AG08396 (cell line): Measurements from ENCODE around the gene PKP3.
"Not testable (repeated sequence)": the region's sequence is repeated elsewhere in the genome, so short reads cannot be mapped to it uniquely, and the experiment has no call there.

ENCODE experiments used
- DNase-seq: peaks from one replicate; pipeline ENCODE4 v3.0.0; 2012; ENCODE audit warnings: low spot score, mixed read lengths

The PKP3 gene

DNA sequence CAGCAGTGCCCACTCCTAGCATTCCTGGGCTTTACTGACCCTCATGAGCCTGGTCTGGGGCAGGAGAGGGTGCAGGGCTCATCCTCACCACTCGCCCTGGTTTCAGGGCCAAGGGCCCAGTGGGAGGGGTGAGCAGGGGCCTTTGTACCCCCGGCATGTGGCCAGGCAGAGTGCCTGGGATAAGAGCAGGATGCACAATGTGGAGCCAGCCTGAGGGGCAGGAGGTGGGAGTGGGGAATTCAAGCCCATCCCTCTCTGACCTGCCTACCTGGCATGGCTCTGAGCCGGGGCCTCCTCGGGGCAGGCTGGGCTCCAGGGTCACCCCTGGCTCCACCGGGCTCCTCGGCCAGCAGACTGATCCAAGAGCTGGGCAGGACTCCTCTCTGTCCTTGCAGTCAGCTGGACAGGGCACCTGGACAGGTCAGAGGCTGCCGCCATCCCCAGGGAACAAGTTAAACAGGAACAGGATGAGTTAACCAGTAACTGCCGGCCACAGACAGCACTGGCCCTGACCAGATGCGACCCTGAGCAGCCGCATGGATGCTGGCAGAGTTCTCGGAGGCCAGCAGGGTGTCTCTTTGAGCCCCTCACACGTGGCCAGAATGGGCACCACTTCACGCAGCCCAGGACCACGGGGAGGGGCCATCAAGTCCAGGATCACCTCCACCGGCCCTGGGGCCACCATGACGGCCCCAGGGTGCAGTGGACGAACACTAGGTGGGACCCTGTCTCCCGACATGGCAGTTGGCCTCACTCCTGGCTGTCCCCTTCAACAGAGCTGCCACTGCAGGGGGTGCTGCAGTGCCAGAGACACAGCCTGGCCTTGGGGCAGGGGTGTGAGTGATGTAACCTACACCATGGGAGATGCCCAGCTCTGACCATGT, 15.8 kb downstream of the PKP3 start:
- DNase-seq, result no peak

DNA sequence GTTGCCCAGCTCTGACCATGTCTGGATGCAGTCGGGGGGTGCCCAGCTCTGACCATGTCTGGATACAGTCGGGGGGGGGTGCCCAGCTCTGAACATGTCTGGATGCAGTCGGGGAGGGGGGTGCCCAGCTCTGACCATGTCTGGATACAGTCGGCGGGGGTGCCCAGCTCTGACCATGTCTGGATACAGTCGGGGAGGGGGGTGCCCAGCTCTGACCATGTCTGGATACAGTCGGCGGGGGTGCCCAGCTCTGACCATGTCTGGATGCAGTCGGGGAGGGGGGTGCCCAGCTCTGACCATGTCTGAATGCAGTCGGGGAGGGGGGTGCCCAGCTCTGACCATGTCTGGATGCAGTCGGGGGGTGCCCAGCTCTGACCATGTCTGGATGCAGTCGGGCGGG, 16.7 kb downstream of the PKP3 start:
- not testable (repeated sequence) for DNase-seq

DNA sequence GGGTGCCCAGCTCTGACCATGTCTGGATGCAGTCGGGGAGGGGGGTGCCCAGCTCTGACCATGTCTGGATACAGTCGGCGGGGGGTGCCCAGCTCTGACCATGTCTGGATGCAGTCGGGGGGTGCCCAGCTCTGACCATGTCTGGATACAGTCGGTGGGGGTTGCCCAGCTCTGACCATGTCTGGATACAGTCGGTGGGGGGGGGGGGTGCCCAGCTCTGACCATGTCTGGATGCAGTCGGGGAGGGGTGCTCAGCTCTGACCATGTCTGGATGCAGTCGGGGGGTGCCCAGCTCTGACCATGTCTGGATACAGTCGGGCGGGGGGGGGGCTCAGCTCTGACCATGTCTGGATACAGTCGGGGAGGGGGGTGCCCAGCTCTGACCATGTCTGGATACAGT, 17.5 kb downstream of the PKP3 start:
- DNase-seq, result not testable (repeated sequence)

DNA sequence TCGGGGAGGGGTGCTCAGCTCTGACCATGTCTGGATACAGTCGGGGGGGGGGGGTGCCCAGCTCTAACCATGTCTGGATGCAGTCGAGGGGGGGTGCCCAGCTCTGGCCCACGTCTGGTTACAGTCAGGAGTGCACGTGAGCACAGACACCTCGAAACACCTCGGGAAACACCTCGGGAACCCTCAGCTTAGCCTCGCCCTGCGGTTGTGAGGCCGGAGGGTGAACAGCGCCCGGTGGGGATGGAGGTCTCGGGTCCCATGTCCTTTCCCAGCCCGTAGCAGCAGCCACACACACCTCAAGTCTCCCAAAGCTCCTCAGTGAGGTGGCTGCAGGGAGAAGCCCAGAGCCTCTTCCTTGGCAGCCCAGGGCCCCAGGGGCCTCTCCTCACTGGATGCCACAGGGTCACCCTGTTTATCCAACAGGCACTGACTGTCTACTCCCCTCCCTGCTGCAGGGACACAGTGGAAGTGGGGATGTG, 18.7 kb downstream of the PKP3 start:
- no peak for DNase-seq

DNA sequence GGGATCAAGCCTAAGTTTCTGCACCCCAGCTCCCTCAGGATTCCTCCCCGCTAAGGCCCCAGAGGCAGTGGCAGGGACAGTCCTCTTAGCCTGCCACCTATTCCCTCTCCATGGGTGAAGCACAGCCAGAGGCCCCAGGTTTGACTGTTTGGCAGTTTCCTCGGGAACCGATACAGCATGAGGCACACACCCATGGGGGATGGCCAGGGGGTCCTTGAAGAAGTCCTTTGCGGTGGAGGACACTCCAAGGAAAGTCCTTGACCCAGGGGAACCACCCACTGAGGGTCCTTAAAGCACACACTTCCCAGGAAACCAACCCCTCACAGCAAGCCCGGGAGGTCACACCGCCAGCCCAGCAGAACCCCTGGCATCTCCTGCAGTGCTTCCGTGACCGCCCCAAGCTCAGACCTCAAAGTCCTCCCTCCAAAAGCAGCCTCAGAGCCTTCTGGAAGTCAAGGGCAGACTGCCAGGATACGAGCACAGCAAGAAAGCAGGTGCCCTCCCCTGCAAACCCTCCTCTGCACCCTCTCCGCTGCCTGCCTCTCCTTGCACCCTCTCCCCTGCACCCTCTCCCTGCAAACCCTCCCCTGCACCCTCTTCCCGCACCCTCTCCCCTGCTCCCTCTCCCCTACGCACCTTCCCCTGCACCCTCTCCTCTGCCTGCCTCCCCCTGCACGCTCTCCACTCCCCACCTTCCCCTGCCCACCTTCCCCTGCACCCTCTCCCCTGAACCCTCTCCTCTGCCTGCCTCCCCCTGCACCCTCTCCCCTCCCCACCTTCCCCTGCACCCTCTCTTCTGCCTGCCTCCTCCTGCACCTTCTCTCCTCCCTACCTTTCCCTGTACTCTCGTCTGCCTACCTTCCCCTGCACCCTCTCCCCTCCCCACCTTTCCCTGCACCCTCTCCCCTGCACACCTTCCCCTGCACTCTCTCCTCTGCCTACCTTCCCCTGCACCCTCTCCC, 19.4 kb downstream of the PKP3 start:
- no peak for DNase-seq

DNA sequence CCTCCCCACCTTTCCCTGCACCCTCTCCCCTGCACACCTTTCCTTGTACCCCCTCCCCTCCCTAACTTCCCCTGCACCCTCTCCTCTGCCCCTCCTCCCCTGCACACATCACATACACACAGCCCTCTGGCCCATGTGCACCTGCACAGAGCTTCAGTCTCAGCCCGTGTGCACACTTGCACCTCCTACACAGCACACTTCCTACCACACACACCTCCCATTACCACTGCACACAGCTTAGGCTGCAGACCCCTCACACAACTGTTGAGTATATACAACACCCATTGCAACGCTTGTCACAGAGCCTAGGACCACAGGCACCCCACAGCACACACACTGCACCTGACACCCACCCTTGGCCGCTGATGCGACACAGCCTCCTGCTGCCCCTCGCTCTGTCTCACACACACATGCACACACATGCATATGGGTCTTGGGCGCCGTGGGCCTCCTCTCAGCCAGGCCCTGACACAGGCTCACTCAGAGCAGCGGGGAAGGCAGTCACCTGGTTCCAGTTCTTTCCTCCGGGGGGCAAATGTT, 20.4 kb downstream of the PKP3 start:
- DNase-seq, result no peak

DNA sequence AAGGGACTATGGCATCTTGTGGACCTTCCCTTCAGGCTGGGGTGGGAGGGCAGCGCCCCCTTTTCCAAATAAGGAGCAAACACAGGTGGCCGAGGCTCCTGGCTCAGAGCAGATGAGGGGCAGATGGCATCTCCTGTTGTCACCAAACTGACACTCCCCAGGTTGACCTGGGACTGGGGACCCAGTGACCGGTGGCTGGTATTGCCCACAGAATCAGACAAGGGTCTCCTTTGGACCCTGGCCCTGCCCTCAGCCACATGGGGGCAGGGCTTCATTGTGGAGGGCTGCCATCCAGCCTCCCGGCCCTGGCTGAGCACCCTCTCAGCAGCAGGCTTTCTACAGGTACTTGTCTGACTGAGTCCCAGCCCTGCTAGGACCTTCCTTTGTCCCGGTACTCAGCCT, 21.6 kb downstream of the PKP3 start:
- DNase-seq, result no peak

DNA sequence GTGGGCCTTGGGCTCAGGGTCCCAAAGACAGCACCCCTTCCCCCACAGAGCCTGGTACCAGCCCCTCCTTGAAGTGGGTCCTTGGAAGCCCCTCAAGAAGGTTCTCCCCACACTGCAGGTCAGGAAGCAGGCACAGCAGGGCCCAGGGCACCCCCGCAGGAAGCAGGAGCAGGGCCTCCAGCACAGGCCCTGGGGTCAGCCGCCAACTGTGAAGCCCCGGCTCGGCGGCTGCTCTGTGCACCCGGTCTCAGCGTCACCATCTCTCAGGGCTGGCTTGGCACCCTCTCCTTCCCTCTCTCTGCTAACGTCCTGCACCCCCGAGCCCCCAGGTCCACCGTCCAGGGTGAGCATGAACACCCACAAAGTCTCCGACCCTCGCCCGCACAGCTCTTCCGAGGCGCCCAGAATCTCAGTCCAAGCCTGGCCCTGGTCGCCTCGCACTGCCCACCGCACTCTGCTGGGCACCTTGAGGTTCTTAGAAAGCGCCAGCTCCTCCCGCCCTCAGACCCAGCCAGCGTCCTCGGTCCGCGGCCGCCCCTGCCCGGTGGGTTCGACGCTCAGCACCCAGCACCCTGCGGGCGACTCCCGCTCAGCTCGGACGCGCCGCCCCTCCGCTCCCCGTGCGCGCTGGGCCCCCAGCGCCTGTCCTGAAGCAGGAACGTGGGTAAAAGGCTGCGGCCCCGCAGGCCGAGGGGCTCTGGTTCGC, 22.2 kb downstream of the PKP3 start:
- DNase-seq, result no peak

DNA sequence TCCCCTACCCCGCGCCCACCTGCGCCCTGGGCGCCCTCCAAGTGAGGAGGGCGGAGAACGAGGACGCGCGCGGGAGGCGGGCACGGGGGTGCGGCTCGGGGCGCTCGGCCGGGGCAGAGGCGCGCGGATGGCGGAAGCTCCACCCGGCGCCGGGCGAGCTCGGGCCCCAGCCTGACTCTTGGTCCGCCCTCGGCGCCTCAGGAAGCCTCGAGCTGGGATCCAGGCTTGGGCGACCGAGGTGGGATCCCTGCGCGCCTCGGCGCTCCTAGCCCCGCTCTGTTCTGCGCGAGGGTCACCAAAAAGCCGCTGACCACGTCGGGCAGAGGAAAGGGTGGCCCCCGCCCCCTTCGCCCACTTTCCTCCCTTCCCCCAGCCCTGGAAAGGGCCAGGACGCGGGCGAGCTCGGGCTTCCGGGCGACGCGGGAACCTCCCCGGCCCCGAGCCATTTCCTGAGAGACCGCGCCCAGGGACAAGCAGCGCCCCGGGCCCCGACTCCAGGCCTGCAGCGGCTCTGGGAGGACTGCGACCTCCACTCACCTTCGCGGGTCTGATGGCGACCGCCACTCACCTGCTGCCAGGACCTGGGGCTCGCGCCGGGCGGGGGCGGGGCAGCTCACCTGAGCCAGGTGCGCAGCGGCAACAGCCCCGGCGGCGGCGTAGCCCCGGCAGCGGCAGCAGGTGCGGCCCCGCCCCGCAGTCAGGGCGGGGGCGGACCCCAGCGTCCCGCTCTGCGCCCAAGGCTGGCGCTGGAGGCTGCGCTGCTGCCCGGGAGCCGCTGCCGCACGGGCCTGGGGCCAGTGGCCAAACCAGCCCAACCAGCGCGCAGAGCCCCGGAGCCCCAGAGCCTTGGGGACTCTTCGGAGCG, 23.0 kb downstream of the PKP3 start:
- peak; percentile 65 for DNase-seq

DNA sequence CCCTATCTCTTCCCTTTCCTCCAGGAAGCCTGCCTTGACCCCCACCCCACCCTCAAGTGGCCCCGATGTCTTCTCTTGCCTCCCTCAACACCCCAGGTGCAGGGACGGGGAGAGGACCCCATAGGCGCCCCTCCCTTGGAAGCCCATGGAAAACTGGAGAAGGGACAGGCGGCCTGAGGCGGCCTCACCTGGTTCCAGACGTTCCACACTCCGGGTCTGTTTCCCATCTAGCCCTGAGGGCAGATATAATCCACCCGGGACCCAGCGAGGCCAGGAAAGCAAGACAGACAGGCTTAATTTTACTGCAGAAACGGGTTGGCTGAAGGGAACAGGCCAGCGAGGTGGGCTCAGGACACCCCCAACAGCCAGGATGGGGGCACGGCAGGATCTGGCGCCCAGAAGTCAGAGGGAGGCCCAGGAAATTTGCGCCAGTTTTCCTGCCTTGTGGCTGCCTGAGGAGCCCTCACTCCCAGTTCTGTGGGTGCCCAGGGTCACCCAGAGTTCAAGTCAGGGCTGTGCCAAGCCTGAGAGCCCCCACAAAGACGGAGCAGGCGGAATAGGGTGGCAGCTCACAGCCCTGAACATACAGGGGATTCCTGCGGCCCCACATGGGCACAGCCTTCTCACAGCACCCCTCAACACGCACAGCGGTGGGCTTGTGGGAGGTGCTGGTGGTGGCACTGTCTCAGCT, 23.8 kb downstream of the PKP3 start:
- no peak for DNase-seq

DNA sequence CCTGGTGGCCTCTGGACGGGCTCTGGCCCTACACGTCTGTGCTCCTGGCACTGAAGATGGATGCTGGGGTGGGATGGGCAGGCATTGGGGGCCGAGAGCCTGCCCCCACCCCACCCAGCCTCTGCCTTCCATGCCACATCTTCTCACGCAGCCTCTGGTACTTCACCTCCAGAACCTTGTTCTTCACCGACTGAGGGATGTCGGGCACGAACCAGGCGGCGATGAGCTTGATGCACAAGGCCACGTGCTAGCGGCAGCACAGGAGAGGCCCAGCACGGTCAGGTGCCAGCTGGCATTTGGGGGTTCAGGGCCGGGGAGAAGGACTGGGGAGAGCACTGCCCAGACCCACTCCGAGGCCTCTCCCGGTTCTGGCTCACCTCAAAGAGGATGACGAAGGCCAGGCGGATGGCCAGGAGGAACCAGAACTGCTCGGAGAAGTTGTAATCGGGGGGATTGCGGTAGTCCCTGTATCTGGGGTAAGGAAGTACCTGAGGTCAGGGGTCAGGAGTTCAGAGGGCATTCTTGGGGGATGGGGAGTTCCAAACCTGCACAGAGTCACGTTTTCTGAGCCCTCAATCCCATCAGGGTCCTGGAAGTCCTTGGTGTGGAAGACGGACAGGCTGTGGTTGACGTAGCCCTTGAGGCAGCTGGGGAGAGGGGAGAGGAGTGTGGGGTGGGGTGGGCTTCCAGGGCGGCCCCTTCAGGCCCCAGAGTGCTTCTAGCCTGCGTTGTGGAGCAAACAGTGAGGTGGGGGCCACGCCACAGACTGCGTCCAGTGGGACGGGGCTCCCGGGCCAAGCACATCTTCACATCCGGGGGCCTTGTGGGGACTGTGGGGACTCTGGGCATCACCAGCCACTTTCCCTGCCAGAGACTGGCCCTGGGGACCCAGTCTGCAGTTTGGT, 24.6 kb downstream of the PKP3 start:
- no peak for DNase-seq

DNA sequence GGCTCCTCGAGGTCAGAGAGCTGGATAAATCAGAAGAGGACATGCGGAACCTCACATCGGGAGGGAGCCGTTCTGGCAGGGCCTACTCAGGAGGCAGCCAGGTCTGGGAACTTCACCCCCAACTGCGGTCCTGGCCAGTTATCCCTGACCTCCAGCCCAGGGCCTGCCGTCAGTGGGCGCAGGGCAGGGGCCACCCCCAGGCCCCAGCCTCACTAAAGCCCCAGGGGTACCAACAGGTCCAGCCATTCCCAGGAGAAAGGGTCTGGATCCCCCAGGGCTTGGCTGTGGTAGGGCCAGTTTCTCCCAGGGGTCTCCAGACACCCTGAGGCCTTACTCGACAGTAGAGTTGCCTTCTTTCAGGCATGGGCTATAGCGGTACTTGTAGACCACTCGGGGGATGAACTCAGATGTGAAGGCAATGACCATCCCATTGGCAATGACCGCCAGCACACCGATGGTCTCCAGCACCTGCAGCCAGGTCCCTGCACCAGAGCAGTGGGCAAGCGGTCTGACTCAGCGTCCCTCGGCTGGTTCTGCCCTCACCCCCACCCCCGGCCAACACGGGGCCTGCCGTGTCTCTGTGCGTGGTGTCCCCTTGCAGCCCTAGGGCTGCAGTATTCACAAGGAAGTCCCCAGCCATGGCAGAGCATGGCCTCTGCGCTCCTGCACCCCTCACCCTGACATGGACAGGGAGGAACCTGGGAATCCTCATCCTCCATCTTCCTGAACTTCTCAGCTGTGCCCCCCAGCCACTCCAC, 25.4 kb downstream of the PKP3 start:
- DNase-seq, result no peak

DNA sequence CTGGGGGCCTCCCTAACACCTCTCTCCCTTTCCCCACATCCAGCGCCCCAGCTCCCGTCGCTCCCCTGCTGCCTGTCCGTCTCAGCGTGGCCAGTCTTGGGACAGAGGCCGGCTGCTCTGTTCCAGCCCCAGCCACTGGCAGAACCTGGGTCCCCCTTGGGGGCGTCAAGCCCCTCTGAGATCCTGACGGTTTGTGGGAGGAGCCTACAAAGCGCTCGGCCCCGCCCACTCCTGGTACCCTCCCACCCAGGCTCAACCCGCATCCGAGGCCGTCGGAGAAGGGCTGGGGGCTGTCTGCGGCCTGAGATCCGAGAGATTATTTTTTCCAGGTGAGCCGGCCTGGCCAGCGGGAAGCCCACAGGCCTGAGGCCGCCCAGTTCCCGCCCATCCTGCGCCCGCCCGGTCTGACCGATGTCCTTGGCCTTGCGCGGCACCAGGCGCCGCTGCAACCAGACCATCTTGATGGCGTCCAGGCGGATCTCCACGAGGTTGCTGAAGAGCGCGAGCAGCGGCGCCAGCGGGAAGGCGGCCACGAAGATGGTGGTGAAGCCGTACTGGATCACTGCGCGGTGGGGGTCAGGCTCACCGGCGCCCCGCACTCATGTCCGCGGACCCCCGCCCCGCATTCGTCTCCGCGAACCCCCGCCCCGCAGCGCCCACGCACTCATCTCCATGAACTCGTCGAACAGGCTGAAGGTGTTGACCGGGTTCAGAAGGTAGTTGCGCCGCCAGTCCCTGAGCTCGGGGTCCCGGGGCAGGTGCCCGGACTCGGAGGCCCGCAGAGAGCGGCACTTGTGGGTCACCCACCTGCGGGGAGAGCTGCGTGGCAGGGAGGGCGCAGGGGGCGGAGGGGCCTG, 26.3 kb downstream of the PKP3 start:
- DNase-seq, result no peak

DNA sequence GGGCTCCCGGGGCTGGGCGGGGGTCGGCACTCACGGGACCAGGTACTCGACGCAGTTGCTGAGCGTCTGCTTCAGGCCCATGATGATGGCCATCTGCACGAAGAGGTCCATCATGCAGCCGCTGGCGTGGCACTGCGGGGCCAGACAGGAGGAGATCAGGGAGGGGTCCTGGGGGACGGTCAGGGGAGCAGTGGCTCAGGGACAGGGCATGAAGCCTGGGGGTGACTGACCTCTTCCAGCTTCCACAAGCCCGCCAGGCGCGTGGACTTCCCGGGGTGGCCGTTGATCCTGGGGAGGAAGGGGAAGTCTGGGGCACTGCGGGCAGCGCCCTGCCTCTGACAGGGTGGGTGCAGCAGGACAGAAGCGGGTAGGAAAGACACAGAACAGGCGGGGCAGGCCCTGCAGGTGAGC, 26.9 kb downstream of the PKP3 start:
- DNase-seq, result no peak

DNA sequence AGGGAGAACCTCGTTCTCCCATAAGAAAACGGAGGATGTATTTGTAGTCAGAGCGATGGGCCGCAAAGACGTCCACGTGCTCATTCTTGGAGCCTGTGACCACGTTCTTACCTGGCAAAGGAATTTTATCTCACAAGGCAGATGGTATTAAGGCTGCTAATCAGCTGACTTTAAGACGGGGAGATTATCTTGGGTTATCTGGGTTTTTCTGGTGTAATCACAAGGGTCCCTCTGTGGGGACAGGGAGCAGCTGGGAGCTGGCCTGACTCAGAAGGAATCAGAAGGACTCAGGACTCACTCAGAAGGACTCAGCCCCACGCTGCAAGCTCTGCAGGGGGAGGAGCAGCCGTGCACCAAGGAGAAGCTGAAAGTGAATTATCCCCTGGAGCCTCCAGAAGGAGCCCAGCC, 28.2 kb downstream of the PKP3 start:
- no peak for DNase-seq

DNA sequence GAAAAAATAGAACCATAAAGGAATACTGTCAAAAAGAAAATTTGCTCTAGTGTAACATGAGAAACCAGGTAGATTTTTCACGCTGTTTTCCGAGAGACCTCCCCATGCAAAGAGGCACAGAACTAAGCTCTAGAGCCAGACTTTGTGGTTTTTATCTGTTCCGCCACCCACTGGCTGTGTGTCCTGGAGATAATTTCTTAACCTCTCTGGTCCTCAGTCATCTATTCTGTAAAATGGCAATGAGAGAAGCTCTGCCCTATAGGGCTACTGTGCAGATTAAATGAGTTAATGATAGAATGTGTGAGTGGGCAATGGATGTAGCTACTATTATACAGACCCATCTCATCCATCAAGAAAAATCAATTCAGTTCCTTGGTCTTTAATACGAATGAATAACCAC, 30.2 kb downstream of the PKP3 start:
- no peak for DNase-seq

DNA sequence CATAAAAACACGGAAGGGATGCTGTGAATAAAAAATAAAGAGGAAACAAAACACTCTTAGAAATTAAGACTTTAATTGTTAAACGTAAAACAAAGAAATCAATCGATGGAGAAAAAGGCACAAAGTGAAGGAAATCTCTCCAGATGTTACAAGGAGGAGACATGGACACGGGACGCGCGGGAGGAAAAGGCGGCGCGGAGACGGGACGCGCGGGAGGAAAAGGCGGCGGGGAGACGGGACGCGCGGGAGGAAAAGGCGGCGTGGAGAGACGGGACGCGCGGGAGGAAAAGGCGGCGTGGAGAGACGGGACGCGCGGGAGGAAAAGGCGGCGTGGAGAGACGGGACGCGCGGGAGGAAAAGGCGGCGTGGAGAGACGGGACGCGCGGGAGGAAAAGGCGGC, 30.8 kb downstream of the PKP3 start:
- not testable (repeated sequence) for DNase-seq
